SH-SY5Y (cell line): ENCODE results near the gene ZNF24.

ENCODE experiments used
- GATA2 ChIP-seq: IDR thresholded peaks from 2 replicates; pipeline ENCODE4 v1.6.1; 2011; ENCODE audit warnings: mild to moderate bottlenecking, low read depth, low read length
- GATA3 ChIP-seq: IDR thresholded peaks from 2 replicates; pipeline ENCODE4 v1.6.1; 2011; ENCODE audit warnings: low read depth, mild to moderate bottlenecking, low read length, moderate library complexity

The ZNF24 gene

GRCh38 chr18:35335866-35336265, 8.4 kb downstream of the ZNF24 start:
- TF ChIP-seq GATA2 (no peak), GATA3 (no peak)

- no peak for TF ChIP-seq GATA3
- no peak for TF ChIP-seq GATA2
These were observed 9.4 kb downstream of the ZNF24 start for GRCh38 chr18:35334821-35335220.

GRCh38 chr18:35334212-35334611, 10.0 kb downstream of the ZNF24 start:
- TF ChIP-seq GATA3 (no peak), GATA2 (no peak)

GRCh38 chr18:35331367-35332087, 12.7 kb downstream of the ZNF24 start:
- no peak for TF ChIP-seq GATA2
- TF ChIP-seq GATA3: no peak

- TF ChIP-seq GATA2: no peak
- no peak for TF ChIP-seq GATA3
These were observed 15.4 kb downstream of the ZNF24 start for GRCh38 chr18:35328868-35329267.

DNA sequence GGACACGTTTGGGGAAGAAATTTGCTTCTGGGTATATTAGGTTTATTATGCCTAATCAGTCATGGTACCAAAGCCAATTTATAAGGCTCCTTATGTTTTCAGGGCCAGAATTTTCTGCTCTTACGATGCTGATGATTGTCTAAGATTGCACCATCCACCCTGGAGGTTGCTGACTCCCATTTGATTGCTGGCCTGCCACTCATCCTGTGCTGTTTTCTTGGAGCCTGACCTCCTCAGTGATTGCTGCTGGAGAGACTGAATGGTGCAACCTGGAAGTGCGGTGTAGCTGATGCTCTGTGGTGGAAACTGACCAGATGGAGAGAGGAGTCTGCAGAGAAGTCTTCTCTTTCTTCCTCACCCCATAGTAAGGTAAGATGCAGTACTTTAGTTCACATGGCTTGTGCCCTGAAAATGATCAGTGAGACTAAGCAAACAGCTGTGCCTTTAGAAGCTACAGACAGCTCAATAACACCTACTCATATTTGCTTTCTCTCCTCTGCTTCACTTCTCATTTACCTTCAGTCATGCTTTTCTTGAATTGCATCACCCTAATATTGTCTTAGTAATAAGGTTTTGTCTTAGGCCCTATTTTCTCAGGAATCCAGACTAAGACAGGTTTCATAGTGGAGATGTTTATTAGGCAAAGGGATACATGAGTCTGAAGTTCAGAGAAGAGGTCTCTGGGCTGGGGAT, 17.4 kb downstream of the ZNF24 start:
- TF ChIP-seq GATA2 (no peak), GATA3 (no peak)

- TF ChIP-seq GATA3 (no peak), GATA2 (no peak)
These were observed 19.1 kb downstream of the ZNF24 start for GRCh38 chr18:35324926-35325655.

- TF ChIP-seq GATA3 (no peak), GATA2 (no peak)
These were observed 21.4 kb downstream of the ZNF24 start for GRCh38 chr18:35322486-35323458.

GRCh38 chr18:35311496-35311895, 32.7 kb downstream of the ZNF24 start:
- TF ChIP-seq GATA2 (no peak), GATA3 (no peak)

DNA sequence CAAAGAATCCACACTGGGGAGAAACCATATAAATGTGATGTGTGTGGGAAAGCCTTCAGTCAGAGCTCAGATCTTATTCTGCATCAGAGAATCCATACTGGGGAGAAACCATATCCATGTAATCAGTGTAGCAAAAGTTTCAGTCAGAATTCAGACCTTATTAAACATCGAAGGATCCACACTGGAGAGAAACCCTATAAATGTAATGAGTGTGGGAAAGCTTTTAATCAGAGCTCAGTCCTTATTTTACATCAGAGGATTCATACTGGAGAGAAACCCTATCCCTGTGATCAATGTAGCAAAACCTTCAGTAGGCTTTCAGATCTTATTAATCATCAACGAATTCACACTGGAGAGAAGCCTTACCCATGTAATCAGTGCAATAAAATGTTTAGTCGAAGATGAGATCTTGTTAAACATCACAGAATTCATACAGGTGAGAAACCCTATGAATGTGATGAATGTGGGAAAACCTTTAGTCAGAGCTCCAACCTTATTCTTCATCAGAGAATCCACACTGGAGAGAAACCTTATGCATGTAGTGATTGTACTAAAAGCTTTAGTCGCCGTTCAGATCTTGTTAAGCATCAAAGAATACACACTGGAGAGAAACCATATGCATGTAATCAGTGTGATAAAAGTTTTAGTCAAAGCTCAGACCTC, 37.5 kb downstream of the ZNF24 start:
- TF ChIP-seq GATA2: no peak
- TF ChIP-seq GATA3: no peak

GRCh38 chr18:35303610-35304009, 40.6 kb downstream of the ZNF24 start:
- no peak for TF ChIP-seq GATA3
- no peak for TF ChIP-seq GATA2

DNA sequence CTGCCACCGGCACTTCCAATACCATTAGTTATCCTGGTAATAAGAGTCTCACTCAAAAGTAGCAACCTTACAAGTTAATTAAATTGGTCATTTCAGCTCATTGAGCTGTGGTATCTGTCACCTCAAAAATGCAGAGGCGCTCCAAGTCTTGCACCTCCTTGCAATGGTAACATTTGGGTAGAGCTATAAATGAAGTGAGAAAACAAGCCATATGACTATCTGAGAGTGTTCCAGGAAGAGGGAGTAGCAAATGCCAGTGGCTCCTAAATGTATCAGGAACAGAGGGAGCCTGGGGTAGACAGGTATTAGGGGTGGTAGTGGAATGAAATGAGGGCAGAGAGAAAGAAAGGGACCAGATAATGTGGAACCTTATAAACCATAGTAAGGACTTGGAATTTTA, 48.2 kb downstream of the ZNF24 start:
- TF ChIP-seq GATA3: no peak
- TF ChIP-seq GATA2: no peak

DNA sequence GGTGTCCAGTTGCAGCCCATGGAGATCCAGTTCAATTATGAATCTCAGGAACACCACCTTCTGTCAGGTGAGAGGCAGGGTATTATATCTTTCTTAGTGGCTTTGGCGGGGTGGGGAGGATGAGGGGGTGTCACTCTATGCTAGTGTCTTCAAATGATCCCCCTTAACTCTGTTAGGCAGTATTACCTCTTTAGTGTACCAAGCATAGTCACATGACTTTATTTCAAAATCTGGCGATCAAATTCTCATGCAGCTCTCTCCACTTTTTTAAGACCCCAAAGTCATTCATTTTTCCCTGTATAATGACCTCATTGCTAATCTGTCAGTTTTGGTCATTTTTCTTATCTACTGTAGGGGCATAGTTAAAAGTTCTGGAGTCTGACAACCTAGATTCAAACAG, 53.1 kb downstream of the ZNF24 start:
- TF ChIP-seq GATA3 (no peak), GATA2 (no peak)

- TF ChIP-seq GATA2 (no peak; the same call in 1 of the 2 replicates), GATA3 (no peak)
These were observed 54.0 kb downstream of the ZNF24 start, which contains the start of gene ZSCAN30 for GRCh38 chr18:35290094-35290735. Gene ZSCAN30 (minus strand): TSS chr18:35290229. CDS start chr18:35264352, 25,877 bp downstream.
